IMR-90 (cell line): ENCODE data around the gene KCNK4. TPM values are rescaled to one million over a fixed set of nuclear protein-coding genes. Genes with fewer than 3 reads are reported as not detected.

Source experiments
- ATAC-seq: fragments of 200-7000 bp; cut with Tn5 transposase; 2 replicates; pipeline ENCODE4 v1.9.1; 2020; ENCODE audit warnings: low read depth, mild to moderate bottlenecking, moderate library complexity
- BruUV-seq: library from RNA; stranded (reverse); fragments of 400-500 nt; replicated peaks from 2 replicates; lab custom pipeline; 2021; lab: Mats Ljungman, UMichigan
- CTCF ChIA-PET: fragments of 300-600 bp; formaldehyde crosslinking; extraction: SDS; loops from one replicate; lab custom pipeline; 2021; ENCODE audit warnings: antibody characterized with exemption; lab: Yijun Ruan, JAX
- POLR2A ChIA-PET: fragments of 300-600 bp; sonication (Branson Sonifier 250); formaldehyde crosslinking; loops from one replicate; lab custom pipeline; 2022; ENCODE audit warnings: antibody characterized with exemption; ENCODE audit not compliant: unreplicated experiment; lab: Charles Lee
- DNase-seq: peaks from one replicate; pipeline ENCODE4 v3.0.0; 2013
- H2AFZ ChIP-seq: replicated peaks from 2 replicates; pipeline ENCODE3; 2013; ENCODE audit warnings: low read length, mild to moderate bottlenecking; ENCODE audit not compliant: poor library complexity
- H2AK5ac ChIP-seq: 2 replicates; pipeline ENCODE4 v1.6.1; 2013; ENCODE audit warnings: low read depth, low read length, inconsistent platforms
- H2AK9ac ChIP-seq: replicated peaks from 2 replicates; pipeline ENCODE3; 2013; ENCODE audit warnings: mild to moderate bottlenecking, low read depth, low read length, moderate library complexity; ENCODE audit not compliant: poor library complexity
- H2BK120ac ChIP-seq: 2 replicates; pipeline ENCODE4 v1.6.1; 2013; ENCODE audit warnings: low read depth, low read length, inconsistent platforms
- H2BK15ac ChIP-seq: 3 replicates; pipeline ENCODE4 v1.6.1; 2013; ENCODE audit warnings: low read depth, low read length, inconsistent platforms
- H2BK20ac ChIP-seq: 2 replicates; pipeline ENCODE4 v1.6.1; 2013; ENCODE audit warnings: low read depth, mild to moderate bottlenecking, inconsistent platforms, low read length, moderate library complexity
- H2BK5ac ChIP-seq: 2 replicates; pipeline ENCODE4 v1.6.1; 2013; ENCODE audit warnings: mild to moderate bottlenecking, low read depth, low read length, inconsistent platforms; ENCODE audit not compliant: poor library complexity, severe bottlenecking
- H3K14ac ChIP-seq: replicated peaks from 2 replicates; pipeline ENCODE4 v1.6.1; 2013; ENCODE audit warnings: low read depth, low read length, inconsistent platforms
- H3K18ac ChIP-seq: 2 replicates; pipeline ENCODE4 v1.6.1; 2013; ENCODE audit warnings: low read depth, low read length, control low read depth
- H3K23ac ChIP-seq: 2 replicates; pipeline ENCODE4 v1.6.1; 2013; ENCODE audit warnings: low read depth, low read length, inconsistent platforms
- H3K27ac ChIP-seq: 2 replicates; pipeline ENCODE4 v1.5.1; 2013; ENCODE audit warnings: mild to moderate bottlenecking, control low read depth, low read length; ENCODE audit not compliant: insufficient read depth
- H3K27me3 ChIP-seq: 2 replicates; pipeline ENCODE4 v1.6.1; 2013; ENCODE audit warnings: low read length; ENCODE audit not compliant: control insufficient read depth, insufficient read depth
- H3K36me3 ChIP-seq: 2 replicates; pipeline ENCODE4 v1.6.1; 2013; ENCODE audit warnings: low read length, mixed read lengths; ENCODE audit not compliant: control insufficient read depth, insufficient read depth
- H3K4ac ChIP-seq: 2 replicates; pipeline ENCODE4 v1.6.1; 2013; ENCODE audit warnings: low read depth, low read length, inconsistent platforms
- H3K4me1 ChIP-seq: 2 replicates; pipeline ENCODE4 v1.6.1; 2013; ENCODE audit warnings: low read length, mixed read lengths; ENCODE audit not compliant: control insufficient read depth, insufficient read depth
- H3K4me2 ChIP-seq: 2 replicates; pipeline ENCODE4 v1.6.1; 2013; ENCODE audit warnings: low read depth, mild to moderate bottlenecking, control low read depth, low read length, moderate library complexity
- H3K4me3 ChIP-seq: 2 replicates; pipeline ENCODE4 v1.5.1; 2013; ENCODE audit warnings: low read depth, mild to moderate bottlenecking, control low read depth, low read length, moderate library complexity; ENCODE audit not compliant: insufficient read depth
- H3K56ac ChIP-seq: 2 replicates; pipeline ENCODE4 v1.6.1; 2013; ENCODE audit warnings: low read length, inconsistent platforms; ENCODE audit not compliant: insufficient read depth; ENCODE audit errors: extremely low read depth
- H3K79me1 ChIP-seq, 2 experiments: 2 replicates each; pipeline ENCODE4 v1.6.1; 2013; ENCODE audit warnings: low read length in 2 of 2, inconsistent platforms in 1 of 2, low read depth in 1 of 2
- H3K9ac ChIP-seq: 2 replicates; pipeline ENCODE4 v1.6.1; 2013; ENCODE audit warnings: low read depth, low read length, control low read depth
- H3K9me1 ChIP-seq: 2 replicates; pipeline ENCODE4 v1.6.1; 2013; ENCODE audit warnings: low read length, inconsistent platforms; ENCODE audit not compliant: insufficient read depth
- H3K9me3 ChIP-seq: 2 replicates; pipeline ENCODE4 v1.6.1; 2013; ENCODE audit warnings: low read length; ENCODE audit not compliant: control insufficient read depth, insufficient read depth
- H4K20me1 ChIP-seq: 2 replicates; pipeline ENCODE4 v1.6.1; 2013; ENCODE audit warnings: low read length, inconsistent platforms; ENCODE audit not compliant: insufficient read depth
- H4K5ac ChIP-seq: 2 replicates; pipeline ENCODE4 v1.6.1; 2013; ENCODE audit warnings: mild to moderate bottlenecking, low read depth, low read length, control low read depth
- H4K8ac ChIP-seq, 2 experiments: 2 replicates each; pipeline ENCODE4 v1.6.1; 2013; ENCODE audit warnings: low read depth in 2 of 2, low read length in 2 of 2, control low read depth in 1 of 2, inconsistent platforms in 1 of 2
- H4K91ac ChIP-seq: 2 replicates; pipeline ENCODE4 v1.6.1; 2013; ENCODE audit warnings: low read depth, low read length, inconsistent platforms; ENCODE audit not compliant: insufficient read depth
- BHLHE40 ChIP-seq: fragments of 150-350 bp; IDR thresholded peaks from 2 replicates; pipeline ENCODE4 v1.6.1; 2016; ENCODE audit warnings: mild to moderate bottlenecking, low read depth, low read length
- CEBPB ChIP-seq: IDR thresholded peaks from 2 replicates; pipeline ENCODE4 v1.6.1; 2012; ENCODE audit warnings: low read depth, low read length, improper control_type of control experiment
- CHD1 ChIP-seq: IDR thresholded peaks from 2 replicates; pipeline ENCODE4 v1.6.1; 2012; ENCODE audit warnings: low read depth, low read length, improper control_type of control experiment
- FOS ChIP-seq: fragments of 150-350 bp; IDR thresholded peaks from 2 replicates; pipeline ENCODE4 v1.6.1; 2016; ENCODE audit warnings: low read depth, low read length
- MAFK ChIP-seq: IDR thresholded peaks from 2 replicates; pipeline ENCODE4 v1.6.1; 2012; ENCODE audit warnings: low read depth, low read length, improper control_type of control experiment
- MAZ ChIP-seq: IDR thresholded peaks from 2 replicates; pipeline ENCODE4 v1.6.1; 2012; ENCODE audit warnings: low read depth, mild to moderate bottlenecking, low read length, improper control_type of control experiment, moderate library complexity, borderline replicate concordance
- MXI1 ChIP-seq: IDR thresholded peaks from 2 replicates; pipeline ENCODE4 v1.6.1; 2012; ENCODE audit warnings: low read depth, mild to moderate bottlenecking, low read length, moderate library complexity, borderline replicate concordance
- NFE2L2 ChIP-seq: fragments of 150-350 bp; IDR thresholded peaks from 2 replicates; pipeline ENCODE4 v1.6.1; 2016; ENCODE audit warnings: low read depth, mild to moderate bottlenecking, low read length
- POLR2A ChIP-seq: IDR thresholded peaks from 2 replicates; pipeline ENCODE4 v1.6.1; 2012; ENCODE audit warnings: mild to moderate bottlenecking, low read depth, low read length
- RAD21 ChIP-seq: IDR thresholded peaks from 2 replicates; pipeline ENCODE4 v1.6.1; 2012; ENCODE audit warnings: low read length, improper control_type of control experiment
- RCOR1 ChIP-seq: IDR thresholded peaks from 2 replicates; pipeline ENCODE4 v1.6.1; 2012; ENCODE audit warnings: mild to moderate bottlenecking, low read length, improper control_type of control experiment; ENCODE audit not compliant: insufficient replicate concordance
- RFX5 ChIP-seq: IDR thresholded peaks from 2 replicates; pipeline ENCODE4 v1.8.0; 2012; ENCODE audit warnings: low read depth, mild to moderate bottlenecking, low read length, moderate library complexity
- SMC3 ChIP-seq: fragments of 150-350 bp; IDR thresholded peaks from 2 replicates; pipeline ENCODE4 v1.6.1; 2016; ENCODE audit warnings: low read depth, mild to moderate bottlenecking, antibody characterized with exemption, low read length, moderate library complexity
- WGBS, 2 experiments: methylation state at CpG; one replicate each; pipeline versions ENCODE4 v1.1.5 to v1.1.7; 2013; ENCODE audit warnings: missing lambda C conversion rate in 2 of 2; ENCODE audit not compliant: insufficient read length in 1 of 2; ENCODE audit errors: extremely low coverage in 2 of 2; 5-methylcytosine and 5-hydroxymethylcytosine counted together
- dilution Hi-C: fragments of 300-500 bp; cut with HindIII; formaldehyde crosslinking; loops from one replicate; pipeline ENCODE4 v1.14.3; 2018; ENCODE audit warnings: low sequenced_read_pairs; ENCODE audit not compliant: unreplicated experiment
- in situ Hi-C: fragments of 300-500 bp; cut with MboI; formaldehyde crosslinking; loops from 3 replicates; pipeline ENCODE4 v1.14.3; 2019; ENCODE audit warnings: low sequenced_read_pairs, inconsistent platforms, mixed read lengths
- intact Hi-C: fragments of 100-400 bp; cut with micrococcal nuclease; formaldehyde crosslinking; loops from 2 replicates; pipeline ENCODE4 v1.10.0; 2022
- polyA plus RNA-seq, 3 experiments: library from polyadenylated mRNA; depleted of rRNA; stranded (reverse); fragments of >200 nt; gene quantifications; 2 replicates each; pipeline ENCODE4 v1.2.3, GENCODE V29; 2012; ENCODE audit warnings: low replicate concordance in 1 of 3
- total RNA-seq: library from RNA; depleted of rRNA; stranded (reverse); fragments of >200 nt; gene quantifications from 2 replicates; pipeline ENCODE4 v1.2.3, GENCODE V29; 2012
- TF ChIP-seq, protein P1 (sequence below): fragments of 150-350 bp; IDR thresholded peaks from 2 replicates; pipeline ENCODE4 v1.6.1; 2016; ENCODE audit warnings: low read depth, mild to moderate bottlenecking, low read length, moderate library complexity, borderline replicate concordance
- TF ChIP-seq, protein P2 (sequence below): fragments of 150-350 bp; IDR thresholded peaks from 2 replicates; pipeline ENCODE4 v1.6.1; 2017; ENCODE audit warnings: mild to moderate bottlenecking, antibody characterized with exemption, low read length, low read depth
- TF ChIP-seq, protein P3 (sequence below): conservative IDR thresholded peaks from 2 replicates; pipeline ENCODE4 v1.5.1; 2012; ENCODE audit warnings: mild to moderate bottlenecking, low read depth, low read length, improper control_type of control experiment

The KCNK4 gene
- total and polyA plus RNA-seq, 2 of the 4 experiments (the other 2 are of a cell fraction): not detected

DNA sequence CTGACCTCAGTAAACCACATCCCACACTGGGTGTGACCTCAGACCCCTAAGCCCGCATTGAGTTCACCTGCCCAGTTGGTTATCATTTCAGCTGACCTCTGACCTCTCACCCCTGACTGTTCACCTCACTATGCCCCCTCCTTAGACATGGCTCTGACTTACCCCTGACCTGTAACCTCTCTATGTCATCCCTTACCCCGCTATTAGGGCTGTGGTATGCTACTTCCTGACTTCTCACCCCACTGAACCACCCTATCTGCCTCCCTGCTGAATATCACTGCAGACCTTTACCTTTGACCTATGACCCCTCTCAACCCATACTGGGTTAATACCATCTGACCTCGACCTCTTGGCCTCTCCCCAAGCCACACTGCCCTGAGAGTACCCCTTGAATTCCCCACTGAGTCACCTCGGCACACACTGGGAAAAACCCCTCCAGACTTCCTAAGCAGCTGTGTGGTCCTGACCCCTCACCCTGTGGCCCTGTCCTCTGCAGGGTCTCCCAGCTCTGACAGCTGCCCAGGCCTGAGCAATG, 31.5 kb upstream of the KCNK4 start:
- Histone ChIP-seq H2AK5ac (no peak overlapping the region), H2AFZ (no peak overlapping the region), H3K4me1 (peaks cover 9% of the 10 kb centered on the region), H2BK5ac (no peak overlapping the region), H3K36me3 (peaks cover 67% of the 10 kb centered on the region), H4K5ac (no peak overlapping the region), H2AK9ac (peak overlapping the region; percentile 65), H3K18ac (no peak overlapping the region), H2BK15ac (no peak overlapping the region), H2BK20ac (no peak overlapping the region), H3K27me3 (no peaks in the 10 kb centered on the region), H4K8ac (no peak overlapping the region), H3K9me1 (0 out of 2 replicates have a peak, but pooled peaks cover 5% of the 10 kb centered on the region), H3K79me1 (peaks cover 7 to 50% of the 10 kb centered on the region in 2 experiments; a peak in 2 of 4 replicates), H4K20me1 (no peaks in the 10 kb centered on the region), H3K56ac (no peak overlapping the region), H4K91ac (no peak overlapping the region), H3K23ac (no peak overlapping the region), H3K27ac (no peak overlapping the region), H3K14ac (no peak overlapping the region), H3K4me2 (no peak overlapping the region), H2BK120ac (no peak overlapping the region), H3K4me3 (no peak overlapping the region), H3K9ac (no peak overlapping the region), H3K9me3 (no peaks in the 10 kb centered on the region), H3K4ac (no peak overlapping the region)
- TF ChIP-seq RCOR1: no peak
- TF ChIP-seq BHLHE40: no peak
- no peak for TF ChIP-seq MXI1
- no peak for TF ChIP-seq CEBPB
- TF ChIP-seq, protein P1, sequence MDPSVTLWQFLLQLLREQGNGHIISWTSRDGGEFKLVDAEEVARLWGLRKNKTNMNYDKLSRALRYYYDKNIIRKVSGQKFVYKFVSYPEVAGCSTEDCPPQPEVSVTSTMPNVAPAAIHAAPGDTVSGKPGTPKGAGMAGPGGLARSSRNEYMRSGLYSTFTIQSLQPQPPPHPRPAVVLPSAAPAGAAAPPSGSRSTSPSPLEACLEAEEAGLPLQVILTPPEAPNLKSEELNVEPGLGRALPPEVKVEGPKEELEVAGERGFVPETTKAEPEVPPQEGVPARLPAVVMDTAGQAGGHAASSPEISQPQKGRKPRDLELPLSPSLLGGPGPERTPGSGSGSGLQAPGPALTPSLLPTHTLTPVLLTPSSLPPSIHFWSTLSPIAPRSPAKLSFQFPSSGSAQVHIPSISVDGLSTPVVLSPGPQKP: no peak
- TF ChIP-seq SMC3: no peak
- TF ChIP-seq MAFK: no peak
- TF ChIP-seq, protein P2, sequence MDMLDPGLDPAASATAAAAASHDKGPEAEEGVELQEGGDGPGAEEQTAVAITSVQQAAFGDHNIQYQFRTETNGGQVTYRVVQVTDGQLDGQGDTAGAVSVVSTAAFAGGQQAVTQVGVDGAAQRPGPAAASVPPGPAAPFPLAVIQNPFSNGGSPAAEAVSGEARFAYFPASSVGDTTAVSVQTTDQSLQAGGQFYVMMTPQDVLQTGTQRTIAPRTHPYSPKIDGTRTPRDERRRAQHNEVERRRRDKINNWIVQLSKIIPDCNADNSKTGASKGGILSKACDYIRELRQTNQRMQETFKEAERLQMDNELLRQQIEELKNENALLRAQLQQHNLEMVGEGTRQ: no peak
- TF ChIP-seq NFE2L2: no peak
- TF ChIP-seq FOS: no peak
- TF ChIP-seq POLR2A: no peak
- TF ChIP-seq CHD1: no peak
- TF ChIP-seq RFX5: no peak
- no peak for TF ChIP-seq MAZ
- TF ChIP-seq RAD21: no peak
- TF ChIP-seq, protein P3, sequence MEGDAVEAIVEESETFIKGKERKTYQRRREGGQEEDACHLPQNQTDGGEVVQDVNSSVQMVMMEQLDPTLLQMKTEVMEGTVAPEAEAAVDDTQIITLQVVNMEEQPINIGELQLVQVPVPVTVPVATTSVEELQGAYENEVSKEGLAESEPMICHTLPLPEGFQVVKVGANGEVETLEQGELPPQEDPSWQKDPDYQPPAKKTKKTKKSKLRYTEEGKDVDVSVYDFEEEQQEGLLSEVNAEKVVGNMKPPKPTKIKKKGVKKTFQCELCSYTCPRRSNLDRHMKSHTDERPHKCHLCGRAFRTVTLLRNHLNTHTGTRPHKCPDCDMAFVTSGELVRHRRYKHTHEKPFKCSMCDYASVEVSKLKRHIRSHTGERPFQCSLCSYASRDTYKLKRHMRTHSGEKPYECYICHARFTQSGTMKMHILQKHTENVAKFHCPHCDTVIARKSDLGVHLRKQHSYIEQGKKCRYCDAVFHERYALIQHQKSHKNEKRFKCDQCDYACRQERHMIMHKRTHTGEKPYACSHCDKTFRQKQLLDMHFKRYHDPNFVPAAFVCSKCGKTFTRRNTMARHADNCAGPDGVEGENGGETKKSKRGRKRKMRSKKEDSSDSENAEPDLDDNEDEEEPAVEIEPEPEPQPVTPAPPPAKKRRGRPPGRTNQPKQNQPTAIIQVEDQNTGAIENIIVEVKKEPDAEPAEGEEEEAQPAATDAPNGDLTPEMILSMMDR: no peak
- POLR2A ChIA-PET: no interaction called here
- in situ Hi-C loops (no loop called here), dilution Hi-C loops (no loop called here), intact Hi-C loops (no loop called here)
- no peak for DNase-seq
- WGBS, 2 experiments: 100% methylated on average over 1 of the region's 4 CpGs; no CpG with 5 or more reads in 1 of the 2 experiments
- CTCF ChIA-PET: no interaction called here
- ATAC-seq: no peak
- BruUV-seq: no TSS peak
